ENCODE data around the gene MS4A10. TPM values are rescaled to one million over a fixed set of nuclear protein-coding genes. Genes with fewer than 3 reads are reported as not detected.

MS4A10 gene
- total and polyA plus RNA-seq, 2 of the 8 experiments (the other 6 are each of a cell fraction or from before 2014, with no cell fraction given): not detected

DNA sequence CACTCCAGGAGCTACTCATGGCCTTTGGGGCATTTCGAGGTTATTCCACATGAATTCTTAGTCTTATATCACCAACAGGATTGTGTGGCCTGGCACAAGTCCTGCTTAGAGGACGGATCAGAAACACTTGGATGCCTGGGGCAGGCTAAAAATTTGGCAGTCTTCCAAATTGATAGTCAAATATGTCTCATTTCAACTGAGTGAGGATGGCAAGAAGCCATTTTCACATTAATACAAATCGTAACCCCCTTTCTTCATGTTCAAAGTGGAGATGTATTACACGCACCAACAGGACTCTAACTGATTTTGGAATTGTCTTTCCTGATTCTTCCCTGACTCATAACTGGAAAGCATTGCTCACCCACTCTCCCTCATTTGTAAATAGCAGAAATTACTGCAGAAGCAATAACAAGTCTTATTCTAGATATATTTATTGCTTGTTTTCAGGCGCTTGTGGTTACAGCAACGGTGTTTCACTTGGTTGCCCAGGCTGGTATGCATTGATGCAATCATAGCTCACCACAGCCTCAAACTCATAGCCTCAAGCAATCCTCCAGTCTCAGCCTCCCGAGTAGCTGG, 46.5 kb downstream of the MS4A10 start (continued):
- no peak for TF ChIP-seq GTF2F1 (IDR thresholded peaks at IDR 0.05; ENCODE audit: borderline replicate concordance, low read depth, low read length)
- no peak for TF ChIP-seq NRF1 (IDR thresholded peaks at IDR 0.05; ENCODE audit: low read depth, low read length)

Data from H1 (cell line).